Gastroesophageal sphincter (tissue), 4 donors: ENCODE data around the gene GAST. TPM values are rescaled to one million over a fixed set of nuclear protein-coding genes. Genes with fewer than 3 reads are reported as not detected.

Source experiments
- ATAC-seq: fragments of 150-250 bp; one replicate; pipeline ENCODE4 v1.9.1; 2016; ENCODE audit warnings: mild to moderate bottlenecking, moderate library complexity
- H3K27ac ChIP-seq, 4 donors: fragments of 200-600 bp; sonication (generic) in 3 of 4; 1 replicate in 3 of 4; 2 replicates in 1 of 4; pipeline ENCODE4 v1.5.1; 2016 to 2019
- H3K27me3 ChIP-seq: fragments of 200-600 bp; sonication (generic); one replicate; pipeline ENCODE4 v1.5.1; 2019
- H3K36me3 ChIP-seq, 2 donors: fragments of 200-600 bp; sonication (generic); one replicate each; pipeline ENCODE4 v1.5.1; 2019; ENCODE audit warnings: control low read depth in 1 of 2
- H3K4me1 ChIP-seq, 3 donors: fragments of 200-600 bp; sonication (generic); 1 replicate in 2 of 3; 2 replicates in 1 of 3; pipeline ENCODE4 v1.5.1; 2016 to 2019; ENCODE audit warnings: control low read depth in 2 of 3
- H3K4me3 ChIP-seq, 2 donors: fragments of 200-600 bp; sonication (generic); one replicate each; pipeline ENCODE4 v1.5.1; 2019; ENCODE audit warnings: mild to moderate bottlenecking in 1 of 2, moderate library complexity in 1 of 2
- H3K9me3 ChIP-seq, 3 donors: fragments of 200-600 bp; sonication (generic); one replicate each; pipeline ENCODE4 v1.5.1; 2017 to 2019; ENCODE audit warnings: control low read depth in 2 of 3
- EP300 ChIP-seq: sonication (generic); formaldehyde crosslinking; IDR thresholded peaks from one replicate; pipeline ENCODE4 v1.6.1; 2017; ENCODE audit warnings: antibody characterized with exemption, mild to moderate bottlenecking
- POLR2A ChIP-seq, 2 donors: fragments of 450-650 bp; IDR thresholded peaks; one replicate each; pipeline ENCODE4 v1.6.1; 2017; ENCODE audit warnings: antibody characterized with exemption in 2 of 2, mild to moderate bottlenecking in 2 of 2, moderate library complexity in 1 of 2
- POLR2AphosphoS5 ChIP-seq: sonication (generic); formaldehyde crosslinking; IDR thresholded peaks from one replicate; pipeline ENCODE4 v1.6.1; 2017; ENCODE audit warnings: antibody characterized with exemption
- WGBS, 2 donors: methylation state at CpG; one replicate each; pipeline ENCODE4 v1.1.5; 2018; ENCODE audit warnings: low coverage in 1 of 2; 5-methylcytosine and 5-hydroxymethylcytosine counted together
- total RNA-seq, 4 donors: library from RNA; depleted of rRNA; stranded (reverse); fragments of >200 nt; gene quantifications; one replicate each; pipeline ENCODE4 v1.1.0, GENCODE V29; 2016
- TF ChIP-seq, protein P1 (sequence below), 4 experiments: fragments of 200-600 bp in 2 of 4; fragments of 450-650 bp in 2 of 4; sonication (generic) in 1 of 4; IDR thresholded peaks; one replicate each; pipeline ENCODE4 v1.5.1; 2017 to 2019; ENCODE audit warnings: antibody characterized with exemption in 4 of 4, mild to moderate bottlenecking in 2 of 4, moderate library complexity in 2 of 4

The GAST gene
- total RNA-seq, 4 donors from 2014 or later, result not detected

DNA sequence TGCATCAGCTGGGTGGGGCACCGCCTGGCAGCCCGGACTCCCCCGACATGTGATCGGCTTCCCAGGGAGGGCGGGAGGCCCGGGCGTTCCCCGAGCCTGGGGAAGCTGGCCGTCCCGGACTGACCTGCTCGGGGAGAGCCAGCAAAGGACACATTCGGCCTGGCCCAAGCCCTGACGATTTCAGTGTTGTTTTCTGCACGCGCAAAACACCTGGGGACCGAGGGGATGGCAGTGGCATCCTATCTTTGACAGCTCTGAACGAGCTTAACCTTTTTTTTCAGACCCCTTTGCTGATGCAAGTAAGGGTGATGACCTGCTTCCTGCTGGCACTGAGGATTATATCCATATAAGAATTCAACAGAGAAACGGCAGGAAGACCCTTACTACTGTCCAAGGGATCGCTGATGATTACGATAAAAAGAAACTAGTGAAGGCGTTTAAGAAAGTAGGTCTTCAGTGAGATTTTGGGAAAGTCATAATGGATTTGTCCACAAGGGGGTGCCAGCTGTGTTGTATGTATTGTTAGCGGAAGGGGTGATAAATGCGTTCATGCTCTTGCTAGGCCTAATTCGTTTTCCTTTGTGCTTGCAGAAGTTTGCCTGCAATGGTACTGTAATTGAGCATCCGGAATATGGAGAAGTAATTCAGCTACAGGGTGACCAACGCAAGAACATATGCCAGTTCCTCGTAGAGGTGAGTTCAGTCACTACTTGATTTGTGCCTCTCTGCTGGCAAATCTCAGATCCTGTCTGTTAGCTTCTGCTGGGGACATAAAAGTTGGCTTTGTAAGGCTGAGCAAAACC lies 22.4 kb upstream of the GAST start:
- Histone ChIP-seq H3K27ac (peak overlapping the region; percentile 66 to 100 (median 99)), H3K4me3 (peak overlapping the region; percentile 65 to 90), H3K36me3 (peaks cover 5 to 53% of the 10 kb centered on the region in 2 donors), H3K9me3 (no peaks in the 10 kb centered on the region), H3K27me3 (no peaks in the 10 kb centered on the region), H3K4me1 (peaks cover 0 to 34% (median 15%) of the 10 kb centered on the region in 3 donors)
- WGBS, 2 donors, result 4 to 5% methylated on average over 10 to 11 of the region's 27 CpGs
- TF ChIP-seq EP300 (no peak), POLR2A (IDR thresholded peaks at IDR 0.05) (no peak), POLR2AphosphoS5 (peak; percentile 12)
- TF ChIP-seq, protein P1, sequence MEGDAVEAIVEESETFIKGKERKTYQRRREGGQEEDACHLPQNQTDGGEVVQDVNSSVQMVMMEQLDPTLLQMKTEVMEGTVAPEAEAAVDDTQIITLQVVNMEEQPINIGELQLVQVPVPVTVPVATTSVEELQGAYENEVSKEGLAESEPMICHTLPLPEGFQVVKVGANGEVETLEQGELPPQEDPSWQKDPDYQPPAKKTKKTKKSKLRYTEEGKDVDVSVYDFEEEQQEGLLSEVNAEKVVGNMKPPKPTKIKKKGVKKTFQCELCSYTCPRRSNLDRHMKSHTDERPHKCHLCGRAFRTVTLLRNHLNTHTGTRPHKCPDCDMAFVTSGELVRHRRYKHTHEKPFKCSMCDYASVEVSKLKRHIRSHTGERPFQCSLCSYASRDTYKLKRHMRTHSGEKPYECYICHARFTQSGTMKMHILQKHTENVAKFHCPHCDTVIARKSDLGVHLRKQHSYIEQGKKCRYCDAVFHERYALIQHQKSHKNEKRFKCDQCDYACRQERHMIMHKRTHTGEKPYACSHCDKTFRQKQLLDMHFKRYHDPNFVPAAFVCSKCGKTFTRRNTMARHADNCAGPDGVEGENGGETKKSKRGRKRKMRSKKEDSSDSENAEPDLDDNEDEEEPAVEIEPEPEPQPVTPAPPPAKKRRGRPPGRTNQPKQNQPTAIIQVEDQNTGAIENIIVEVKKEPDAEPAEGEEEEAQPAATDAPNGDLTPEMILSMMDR (IDR thresholded peaks at IDR 0.05), result peak in 3 of 4 experiments; percentile 51 to 59 (median 54)
- no peak for ATAC-seq

DNA sequence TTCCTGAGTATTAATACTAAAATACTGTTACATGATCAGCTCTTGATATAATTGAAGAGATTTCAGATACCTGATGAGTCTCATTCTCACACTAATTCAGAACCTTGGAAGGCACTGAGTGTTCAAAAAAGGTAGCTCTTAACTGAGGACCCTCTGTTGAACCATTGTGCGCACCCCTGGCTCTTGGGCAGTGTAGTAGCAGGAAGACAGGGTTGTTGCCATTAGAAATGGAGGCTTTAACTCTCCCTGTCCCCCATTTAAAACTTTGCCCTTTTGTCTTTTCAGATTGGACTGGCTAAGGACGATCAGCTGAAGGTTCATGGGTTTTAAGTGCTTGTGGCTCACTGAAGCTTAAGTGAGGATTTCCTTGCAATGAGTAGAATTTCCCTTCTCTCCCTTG lies 21.6 kb upstream of the GAST start:
- Histone ChIP-seq H3K4me1 (peaks cover 0 to 39% (median 15%) of the 10 kb centered on the region in 3 donors), H3K27me3 (no peaks in the 10 kb centered on the region), H3K9me3 (no peaks in the 10 kb centered on the region), H3K4me3 (peak overlapping the region in 1 of 2 donors; percentile 90), H3K36me3 (peaks cover 5 to 61% of the 10 kb centered on the region in 2 donors), H3K27ac (peak overlapping the region; percentile 66 to 100 (median 99))
- no peak for ATAC-seq
- TF ChIP-seq POLR2A (IDR thresholded peaks at IDR 0.05), result no peak
- TF ChIP-seq, protein P1 (IDR thresholded peaks at IDR 0.05), result no peak
- no peak for TF ChIP-seq EP300
- no peak for TF ChIP-seq POLR2AphosphoS5
- 67 to 89% methylated on average over 1 to 2 of the region's 2 CpGs for WGBS, 2 donors

GRCh38 chr17:41691031-41691777 lies 20.9 kb upstream of the GAST start:
- no peaks in the 10 kb centered on the region for H3K27me3 ChIP-seq
- TF ChIP-seq POLR2AphosphoS5 (peak; percentile 54), POLR2A (IDR thresholded peaks at IDR 0.05) (no peak)
- peak overlapping the region in 3 of 4 donors; percentile 98 to 100 (median 100) for H3K27ac ChIP-seq
- no peaks in the 10 kb centered on the region for H3K9me3 ChIP-seq
- H3K4me3 ChIP-seq, result peak overlapping the region in 1 of 2 donors; percentile 90
- 52 to 65% methylated on average over 6 to 8 of the region's 10 CpGs for WGBS, 2 donors
- no peak for ATAC-seq
- H3K36me3 ChIP-seq, result peaks cover 5 to 64% of the 10 kb centered on the region in 2 donors
- peaks cover 0 to 46% (median 21%) of the 10 kb centered on the region in 3 donors for H3K4me1 ChIP-seq

DNA sequence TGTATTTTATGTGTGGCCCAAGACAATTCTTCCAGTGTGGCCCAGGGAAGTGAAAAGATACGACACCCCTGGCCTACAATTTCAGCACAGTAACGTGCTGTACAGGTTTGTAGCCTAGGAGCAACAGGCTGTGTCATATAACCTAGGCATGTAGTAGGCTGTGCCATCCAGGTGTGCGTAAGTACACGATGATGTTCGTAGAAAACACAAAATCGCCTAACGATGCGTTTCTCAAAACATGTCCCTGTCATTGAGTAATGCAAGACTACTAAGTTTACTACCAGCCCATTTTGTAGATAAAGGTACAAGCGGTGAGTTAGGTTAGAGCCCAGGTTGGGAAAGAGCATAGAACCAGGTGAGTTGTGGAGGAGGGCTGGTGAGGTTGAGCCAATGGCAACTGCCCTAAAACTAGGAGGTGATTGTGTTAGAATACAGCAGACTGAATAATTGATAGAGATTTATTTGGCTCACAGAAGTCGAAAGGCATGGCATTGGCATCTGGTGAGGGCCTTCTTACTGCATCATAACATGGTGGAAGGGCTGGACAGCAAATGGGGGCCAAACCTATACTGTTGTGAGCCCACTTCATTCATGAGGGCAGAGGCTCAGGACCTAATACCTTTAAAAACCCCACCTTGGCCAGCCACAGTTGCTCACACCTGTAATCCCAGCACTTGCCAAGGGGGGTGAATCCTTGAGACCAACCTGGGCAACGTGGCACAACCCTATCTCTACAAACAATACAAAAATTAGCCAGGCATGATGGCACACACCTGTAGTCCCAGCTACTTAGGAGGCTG lies 19.2 kb upstream of the GAST start:
- Histone ChIP-seq H3K27ac (peak overlapping the region in 1 of 4 donors; percentile 17), H3K4me3 (no peak overlapping the region), H3K36me3 (peaks cover 5 to 64% of the 10 kb centered on the region in 2 donors), H3K9me3 (no peaks in the 10 kb centered on the region), H3K27me3 (no peaks in the 10 kb centered on the region), H3K4me1 (peaks cover 0 to 59% (median 25%) of the 10 kb centered on the region in 3 donors)
- WGBS, 2 donors, result 67 to 77% methylated on average over 3 to 11 of the region's 11 CpGs
- TF ChIP-seq, protein P1 (IDR thresholded peaks at IDR 0.05), result no peak
- TF ChIP-seq EP300 (no peak), POLR2AphosphoS5 (no peak), POLR2A (IDR thresholded peaks at IDR 0.05) (no peak)
- ATAC-seq, result no peak
